Brain microvascular endothelial cell (primary cell): ENCODE data around the gene ITGBL1.

ENCODE experiments used
- DNase-seq: peaks from one replicate; pipeline ENCODE4 v3.0.0-alpha.2; 2020
- H3K27ac ChIP-seq: fragments of 250-450 bp; sonication (Bioruptor Pico); 2 replicates; pipeline ENCODE4 v1.5.1; 2020; ENCODE audit warnings: mild to moderate bottlenecking, moderate library complexity
- H3K27me3 ChIP-seq: fragments of 250-450 bp; sonication (Bioruptor Pico); replicated peaks from 2 replicates; pipeline ENCODE4 v1.5.1; 2020; ENCODE audit warnings: mild to moderate bottlenecking
- H3K36me3 ChIP-seq: fragments of 250-450 bp; sonication (Bioruptor Pico); replicated peaks from 2 replicates; pipeline ENCODE4 v1.5.1; 2020; ENCODE audit warnings: mild to moderate bottlenecking
- H3K4me3 ChIP-seq: 2 replicates; pipeline ENCODE4 v1.5.1; 2011; ENCODE audit warnings: low read depth, mild to moderate bottlenecking, control low read depth, low read length, moderate library complexity
- CTCF ChIP-seq: IDR thresholded peaks from 2 replicates; pipeline ENCODE4 v1.5.1; 2011; ENCODE audit warnings: low read depth, mild to moderate bottlenecking, moderate library complexity, low read length, control low read depth, inconsistent platforms; ENCODE audit errors: missing control alignments
- in situ Hi-C: cut with HindIII; loops from 2 replicates; pipeline ENCODE4 v1.10.0; 2017; ENCODE audit warnings: low sequenced_read_pairs, low pct_ligation_motif_present

Gene ITGBL1

GRCh38 chr13:101514100-101514499 is 61.6 kb downstream of the ITGBL1 start:
- H3K36me3 ChIP-seq = no peaks in the 10 kb centered on the region
- no peak overlapping the region for H3K4me3 ChIP-seq
- TF ChIP-seq CTCF = no peak
- no peak overlapping the region for H3K27ac ChIP-seq
- DNase-seq = no peak
- no peaks in the 10 kb centered on the region for H3K27me3 ChIP-seq
- in situ Hi-C loops = loop anchor here (25.0 kb wide), 1 partner anchor 248 kb away; no protein-coding TSS in a partner anchor

GRCh38 chr13:101514695-101515275 is 62.3 kb downstream of the ITGBL1 start:
- Histone ChIP-seq H3K27ac (no peak overlapping the region), H3K4me3 (no peak overlapping the region), H3K27me3 (no peaks in the 10 kb centered on the region), H3K36me3 (no peaks in the 10 kb centered on the region)
- in situ Hi-C loops = loop anchor here (25.0 kb wide), 1 partner anchor 248 kb away; no protein-coding TSS in a partner anchor
- peak; percentile 71 for TF ChIP-seq CTCF
- DNase-seq = peak; percentile 62

GRCh38 chr13:101515504-101515903 is 63.0 kb downstream of the ITGBL1 start:
- TF ChIP-seq CTCF = no peak
- Histone ChIP-seq H3K27ac (no peak overlapping the region), H3K4me3 (no peak overlapping the region), H3K36me3 (no peaks in the 10 kb centered on the region), H3K27me3 (no peaks in the 10 kb centered on the region)
- DNase-seq = no peak
- in situ Hi-C loops = loop anchor here (25.0 kb wide), 1 partner anchor 247 kb away; no protein-coding TSS in a partner anchor

GRCh38 chr13:101516262-101516661 is 63.8 kb downstream of the ITGBL1 start:
- Histone ChIP-seq H3K4me3 (no peak overlapping the region), H3K36me3 (no peaks in the 10 kb centered on the region), H3K27me3 (no peaks in the 10 kb centered on the region), H3K27ac (no peak overlapping the region)
- DNase-seq = no peak
- in situ Hi-C loops = loop anchor here (25.0 kb wide), 1 partner anchor 246 kb away; no protein-coding TSS in a partner anchor
- TF ChIP-seq CTCF = no peak

GRCh38 chr13:101520672-101521071 is 68.2 kb downstream of the ITGBL1 start:
- peak; percentile 81 for DNase-seq
- in situ Hi-C loops = loop anchor here (25.0 kb wide), 1 partner anchor 242 kb away; no protein-coding TSS in a partner anchor
- Histone ChIP-seq H3K27ac (peak overlapping the region; percentile 54), H3K36me3 (no peaks in the 10 kb centered on the region), H3K4me3 (no peak overlapping the region), H3K27me3 (no peaks in the 10 kb centered on the region)
- TF ChIP-seq CTCF = no peak

GRCh38 chr13:101521371-101521770 is 68.9 kb downstream of the ITGBL1 start:
- Histone ChIP-seq H3K4me3 (no peak overlapping the region), H3K36me3 (no peaks in the 10 kb centered on the region), H3K27ac (peak overlapping the region; percentile 54), H3K27me3 (no peaks in the 10 kb centered on the region)
- DNase-seq = no peak
- in situ Hi-C loops = loop anchor here (25.0 kb wide), 1 partner anchor 241 kb away; no protein-coding TSS in a partner anchor
- no peak for TF ChIP-seq CTCF
